AG09319 (cell line): ENCODE measurements around the gene KCNK4.

Source experiments
- DNase-seq: peaks from one replicate; pipeline ENCODE4 v3.0.0-alpha.2; 2010; ENCODE audit warnings: low read depth; ENCODE audit errors: extremely low read depth
- TF ChIP-seq, protein P1 (sequence below): IDR thresholded peaks from 2 replicates; pipeline ENCODE4 v1.5.1; 2011; ENCODE audit warnings: low read depth, mild to moderate bottlenecking, inconsistent platforms, low read length, moderate library complexity

KCNK4 gene

DNA sequence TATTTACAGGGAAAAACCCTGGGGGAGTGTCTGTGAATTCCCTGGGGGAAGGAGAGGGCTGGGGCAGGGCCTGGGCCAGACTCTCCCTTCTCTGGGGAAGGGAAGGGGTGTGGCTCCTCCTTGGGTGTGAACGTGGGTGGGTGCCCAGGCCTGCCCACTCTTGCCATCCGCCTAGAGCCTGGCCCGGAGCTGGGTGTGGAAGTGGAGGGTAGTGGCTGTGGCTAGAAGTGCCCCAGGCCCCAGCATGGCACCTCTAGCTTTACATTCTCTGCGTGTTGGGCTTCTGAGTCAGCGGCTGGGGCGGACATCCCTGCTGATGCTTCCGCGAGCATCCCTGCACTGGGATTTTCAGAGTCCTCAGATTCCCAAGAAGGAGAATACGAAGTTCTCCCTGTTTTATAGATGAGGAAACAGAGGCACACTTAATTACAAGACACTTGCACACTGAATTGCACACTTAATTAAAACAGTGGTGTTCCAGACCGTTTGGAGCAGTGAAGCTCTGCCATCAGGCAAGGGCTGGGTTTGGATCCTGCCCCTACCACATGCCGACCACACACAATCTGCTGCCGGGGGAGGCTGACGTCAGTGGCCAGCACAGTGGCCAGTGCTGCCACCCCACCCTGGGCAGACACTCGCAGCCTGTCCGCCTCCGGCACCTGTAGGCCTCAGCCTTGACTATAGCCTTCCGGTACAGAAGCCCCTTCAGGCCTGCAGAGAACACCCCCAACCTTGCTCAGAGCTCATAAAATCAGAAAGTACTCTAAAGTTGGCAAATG is 14.3 kb upstream of the KCNK4 start:
- DNase-seq, result no peak
- TF ChIP-seq, protein P1, sequence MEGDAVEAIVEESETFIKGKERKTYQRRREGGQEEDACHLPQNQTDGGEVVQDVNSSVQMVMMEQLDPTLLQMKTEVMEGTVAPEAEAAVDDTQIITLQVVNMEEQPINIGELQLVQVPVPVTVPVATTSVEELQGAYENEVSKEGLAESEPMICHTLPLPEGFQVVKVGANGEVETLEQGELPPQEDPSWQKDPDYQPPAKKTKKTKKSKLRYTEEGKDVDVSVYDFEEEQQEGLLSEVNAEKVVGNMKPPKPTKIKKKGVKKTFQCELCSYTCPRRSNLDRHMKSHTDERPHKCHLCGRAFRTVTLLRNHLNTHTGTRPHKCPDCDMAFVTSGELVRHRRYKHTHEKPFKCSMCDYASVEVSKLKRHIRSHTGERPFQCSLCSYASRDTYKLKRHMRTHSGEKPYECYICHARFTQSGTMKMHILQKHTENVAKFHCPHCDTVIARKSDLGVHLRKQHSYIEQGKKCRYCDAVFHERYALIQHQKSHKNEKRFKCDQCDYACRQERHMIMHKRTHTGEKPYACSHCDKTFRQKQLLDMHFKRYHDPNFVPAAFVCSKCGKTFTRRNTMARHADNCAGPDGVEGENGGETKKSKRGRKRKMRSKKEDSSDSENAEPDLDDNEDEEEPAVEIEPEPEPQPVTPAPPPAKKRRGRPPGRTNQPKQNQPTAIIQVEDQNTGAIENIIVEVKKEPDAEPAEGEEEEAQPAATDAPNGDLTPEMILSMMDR, result no peak

GRCh38 chr11:64278576-64279190 is 12.4 kb upstream of the KCNK4 start:
- TF ChIP-seq, protein P1, result no peak
- no peak for DNase-seq

- no peak for DNase-seq
- TF ChIP-seq, protein P1, result no peak
These were observed 8.9 kb upstream of the KCNK4 start for GRCh38 chr11:64281957-64282770.

DNA sequence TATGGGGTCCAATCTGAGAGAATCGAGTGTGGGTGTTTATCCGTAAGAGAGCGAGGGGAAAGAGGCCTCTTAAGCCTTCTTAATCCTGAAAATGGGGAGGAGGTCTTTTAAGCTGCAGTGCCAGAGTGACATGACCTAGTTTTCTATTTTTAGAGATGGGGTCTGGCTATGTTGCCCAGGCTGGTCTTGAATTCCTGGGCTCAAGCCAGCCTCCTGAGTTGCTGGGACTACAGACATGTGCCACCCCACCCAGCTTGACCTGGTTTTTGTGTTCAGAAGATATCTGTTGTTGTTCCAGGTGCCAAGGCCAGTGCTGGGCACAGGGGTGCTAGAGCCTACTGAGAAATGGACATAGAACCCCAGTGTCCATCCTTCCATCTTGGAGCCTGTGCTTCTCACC is 8.0 kb upstream of the KCNK4 start:
- TF ChIP-seq, protein P1, result no peak
- no peak for DNase-seq

GRCh38 chr11:64284048-64284961 is 6.8 kb upstream of the KCNK4 start, which contains the start of gene BAD:
TSS of gene BAD (minus strand) at chr11:64284665. CDS start at chr11:64284368, 297 bp downstream.
- DNase-seq, result peak; percentile 73

More at GRCh38 chr11:64284048-64284961, 6.8 kb upstream of the KCNK4 start, which contains the start of gene BAD:
- TF ChIP-seq, protein P1, result no peak
